Tibial nerve (tissue), 3 donors: ENCODE results near the gene COA3.

Experiments
- CTCF ChIP-seq, 5 experiments: fragments of 200-600 bp in 3 of 5; fragments of 450-650 bp in 2 of 5; sonication (generic) in 3 of 5; IDR thresholded peaks; one replicate each; pipeline ENCODE4 v1.5.1; 2016 to 2019; ENCODE audit warnings: antibody characterized with exemption in 5 of 5, mild to moderate bottlenecking in 3 of 5, moderate library complexity in 2 of 5
- POLR2A ChIP-seq, 2 donors: fragments of 450-650 bp; IDR thresholded peaks; one replicate each; pipeline ENCODE4 v1.6.1; 2017; ENCODE audit warnings: antibody characterized with exemption in 2 of 2, mild to moderate bottlenecking in 2 of 2, moderate library complexity in 2 of 2

GRCh38 chr17:42780851-42781638 lies 17.5 kb downstream of the COA3 start:
- no peak for TF ChIP-seq CTCF (IDR thresholded peaks at IDR 0.05)
- no peak for TF ChIP-seq POLR2A (IDR thresholded peaks at IDR 0.05)
